HepG2 (cell line): ENCODE results near the gene PRSS38. TPM values are rescaled to one million over a fixed set of nuclear protein-coding genes. Genes with fewer than 3 reads are reported as not detected.

ENCODE experiments used
- ATAC-seq: fragments of 200-7000 bp; cut with Tn5 transposase; 3 replicates; pipeline ENCODE4 v1.9.1; 2020; ENCODE audit warnings: mild to moderate bottlenecking, moderate library complexity
- BruUV-seq: library from RNA; stranded (reverse); fragments of 400-500 nt; replicated peaks from 2 replicates; lab custom pipeline; 2021; lab: Mats Ljungman, UMichigan
- CTCF ChIA-PET: fragments of 300-600 bp; formaldehyde crosslinking; extraction: SDS; loops from one replicate; lab custom pipeline; 2021; ENCODE audit warnings: low total read pairs, inconsistent platforms, low intra/inter-chr PET ratio; lab: Yijun Ruan, JAX
- POLR2A ChIA-PET: fragments of 350-600 bp; sonication (Branson Sonifier 250); formaldehyde crosslinking; loops from one replicate; lab custom pipeline; 2020; ENCODE audit warnings: antibody characterized with exemption, inconsistent platforms; lab: Yijun Ruan, JAX
- DNase-seq: peaks from one replicate; pipeline ENCODE4 v3.0.0-alpha.2; 2015; ENCODE audit warnings: low spot score
- FAIRE-seq: peaks from 3 replicates; lab custom pipeline; 2011; peaks lifted over from hg19 to GRCh38; lab: Jason Lieb, UNC
- H2AFZ ChIP-seq: one replicate; pipeline ENCODE4 v1.6.1; 2011; ENCODE audit warnings: low read length, inconsistent platforms
- H3K27ac ChIP-seq: fragments of 300-600 bp; 3 replicates; pipeline ENCODE4 v1.8.0; 2011; ENCODE audit warnings: mixed run types, mild to moderate bottlenecking, mixed read lengths, low read length, inconsistent platforms; ENCODE audit not compliant: insufficient read depth; ENCODE audit errors: extremely low read length
- H3K27me3 ChIP-seq, 2 experiments: fragments of 200-600 bp in 1 of 2; 2 replicates in 1 of 2; 3 replicates in 1 of 2; pipeline versions ENCODE4 v1.6.0 to v1.8.0; 2011; ENCODE audit warnings: low read length in 2 of 2, mild to moderate bottlenecking in 2 of 2, moderate library complexity in 2 of 2, inconsistent platforms in 1 of 2; ENCODE audit not compliant: insufficient read depth in 2 of 2, control insufficient read depth in 1 of 2
- H3K36me3 ChIP-seq, 2 experiments: fragments of 200-600 bp in 1 of 2; replicated peaks in 1 of 2; 2 replicates in 1 of 2; 3 replicates in 1 of 2; pipeline versions ENCODE4 v1.5.1 to v1.8.0; 2011; ENCODE audit warnings: low read length in 2 of 2, inconsistent platforms in 1 of 2; ENCODE audit not compliant: insufficient read depth in 2 of 2, control insufficient read depth in 1 of 2
- H3K4me1 ChIP-seq: 2 replicates; pipeline ENCODE4 v1.5.1; 2012; ENCODE audit warnings: low read length, inconsistent platforms; ENCODE audit not compliant: insufficient read depth
- H3K4me2 ChIP-seq: 2 replicates; pipeline ENCODE4 v1.6.0; 2011; ENCODE audit warnings: low read depth, low read length, inconsistent platforms
- H3K4me3 ChIP-seq, 3 experiments: fragments of 200-600 bp in 1 of 3; sonication (generic), shearing (Covaris generic) in 1 of 3; replicated peaks in 1 of 3; 2 replicates each; pipeline ENCODE4 v1.5.1; 2011 to 2016; ENCODE audit warnings: low read length in 3 of 3, inconsistent platforms in 2 of 3, low read depth in 2 of 3, mild to moderate bottlenecking in 2 of 3, control low read depth in 1 of 3, mixed read lengths in 1 of 3; ENCODE audit not compliant: insufficient read depth in 1 of 3
- H3K79me2 ChIP-seq: one replicate; pipeline ENCODE4 v1.6.1; 2011; ENCODE audit warnings: low read length, inconsistent platforms; ENCODE audit not compliant: insufficient read depth
- H3K9ac ChIP-seq: 2 replicates; pipeline ENCODE4 v1.6.0; 2011; ENCODE audit warnings: mild to moderate bottlenecking, low read depth, low read length, inconsistent platforms; ENCODE audit not compliant: insufficient read depth
- H3K9me3 ChIP-seq: 2 replicates; pipeline ENCODE4 v1.5.1; 2012; ENCODE audit warnings: mild to moderate bottlenecking, low read length
- H4K20me1 ChIP-seq: 2 replicates; pipeline ENCODE4 v1.6.0; 2011; ENCODE audit warnings: inconsistent platforms, mild to moderate bottlenecking, low read length, moderate library complexity; ENCODE audit not compliant: insufficient read depth
- ELK4 ChIP-seq: sonication (generic); formaldehyde crosslinking; IDR thresholded peaks from 2 replicates; pipeline ENCODE4 v1.9.0; 2021; ENCODE audit warnings: missing genetic modification reagents, borderline replicate concordance
- ETS1 ChIP-seq: sonication (generic); formaldehyde crosslinking; IDR thresholded peaks from 2 replicates; pipeline ENCODE4 v1.4.0; 2020; ENCODE audit warnings: missing genetic modification reagents
- PPARG ChIP-seq: conservative IDR thresholded peaks from 2 replicates; pipeline ENCODE4 v1.6.1; 2016; ENCODE audit warnings: missing biosample characterization, missing genetic modification reagents
- WGBS: methylation state at CpG from one replicate; pipeline ENCODE4 v1.1.6; 2017; ENCODE audit warnings: low lambda C conversion rate; 5-methylcytosine and 5-hydroxymethylcytosine counted together
- in situ Hi-C: cut with HindIII; loops from 2 replicates; pipeline ENCODE4 v1.10.0; 2017; ENCODE audit warnings: low pct_unique_long_range_greater_than_20kb; ENCODE audit not compliant: extremely low pct_ligation_motif_present
- intact Hi-C: fragments of 100-400 bp; cut with micrococcal nuclease; formaldehyde crosslinking; loops from one replicate; pipeline ENCODE4 v1.10.0; 2022; ENCODE audit not compliant: unreplicated experiment
- polyA plus RNA-seq, 8 experiments: library from polyadenylated mRNA; depleted of rRNA in 3 of 8; stranded (reverse) in 7 of 8; unstranded in 1 of 8; fragments of >200 nt; fragmentation: Illumina TruSeq in 4 of 8; extraction: Trizol in 4 of 8; gene quantifications; 2 replicates each; pipeline versions ENCODE4 v1.2.1 to v1.2.3, GENCODE V29; 2011 to 2016; ENCODE audit warnings: low read depth in 4 of 8, missing spikeins in 1 of 8, mixed read lengths in 1 of 8; ENCODE audit not compliant: insufficient read depth in 1 of 8
- total RNA-seq, 5 experiments: library from RNA; depleted of rRNA; stranded (reverse); fragments of >200 nt; fragmentation: Illumina TruSeq; extraction: Trizol; gene quantifications; 2 replicates each; pipeline ENCODE4 v1.2.3, GENCODE V29; 2016; ENCODE audit warnings: low read depth in 1 of 5
- TF ChIP-seq, protein P1 (sequence below): IDR thresholded peaks from 2 replicates; pipeline ENCODE4 v1.6.1; 2016
- TF ChIP-seq, protein P2 (sequence below): sonication (generic); formaldehyde crosslinking; IDR thresholded peaks from 2 replicates; pipeline ENCODE4 v1.4.0; 2020; ENCODE audit warnings: mild to moderate bottlenecking, missing genetic modification reagents

The PRSS38 gene
- total and polyA plus RNA-seq, 2 of the 13 experiments (the other 11 are each of a cell fraction or from before 2014, with no cell fraction given) = not detected

DNA sequence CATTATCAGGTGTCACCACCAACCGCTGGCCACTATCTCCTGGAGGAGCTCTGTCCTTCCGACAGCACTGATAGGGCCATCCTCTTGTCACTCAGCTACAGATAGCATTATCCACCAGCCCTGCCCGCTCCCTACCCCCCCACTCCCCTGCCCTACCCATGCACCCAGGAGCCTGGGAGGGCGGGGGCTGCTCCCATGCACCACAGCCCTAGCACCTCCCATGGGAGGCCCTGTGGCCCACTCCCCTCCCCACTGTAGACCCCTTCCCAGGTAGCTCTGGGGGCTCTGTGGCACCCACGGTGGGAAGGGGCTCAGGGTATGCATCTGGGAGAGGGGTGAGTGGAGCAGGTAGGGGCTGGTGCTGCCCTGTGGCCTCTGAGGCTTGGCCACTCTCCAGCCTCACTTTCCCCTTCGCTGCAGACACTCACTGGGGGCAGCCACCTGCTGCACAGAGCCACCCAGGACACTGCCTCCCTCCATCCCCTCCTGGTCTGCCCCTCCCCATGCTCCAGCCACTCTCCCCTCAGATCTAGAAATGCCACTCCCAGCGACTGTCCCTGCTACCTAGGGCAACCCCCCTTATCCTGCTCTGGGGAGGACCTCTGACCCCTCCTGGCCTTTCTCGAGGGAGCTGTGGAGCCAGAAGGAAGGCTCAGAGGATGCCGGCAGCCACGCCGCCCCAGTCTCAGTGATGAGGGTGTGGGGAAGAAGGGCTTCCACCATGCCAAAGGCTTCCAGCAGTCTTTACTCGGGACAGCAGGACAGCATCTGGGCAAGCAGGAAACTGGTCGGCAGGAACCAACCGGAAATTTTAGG is 73.8 kb downstream of the PRSS38 start:
- Histone ChIP-seq H4K20me1 (no peaks in the 10 kb centered on the region), H3K9me3 (no peaks in the 10 kb centered on the region), H3K36me3 (no peaks in the 10 kb centered on the region), H3K4me3 (no peak overlapping the region), H3K27me3 (peaks cover 7 to 36% of the 10 kb centered on the region in 2 experiments), H3K4me2 (no peak overlapping the region), H3K4me1 (no peaks in the 10 kb centered on the region), H2AFZ (no peak overlapping the region), H3K27ac (no peak overlapping the region), H3K79me2 (no peaks in the 10 kb centered on the region), H3K9ac (no peak overlapping the region)
- FAIRE-seq (no peak), DNase-seq (no peak), ATAC-seq (no peak)
- intact Hi-C loops (no loop called here), in situ Hi-C loops (no loop called here)
- POLR2A ChIA-PET = no interaction called here
- CTCF ChIA-PET = no interaction called here
- WGBS = 14% methylated on average over 8 of the region's 14 CpGs
- TF ChIP-seq ELK4 (CRISPR knock-in tag) (no peak), PPARG (CRISPR knock-in tag) (no peak), ETS1 (CRISPR knock-in tag) (no peak)
- TF ChIP-seq, protein P1, sequence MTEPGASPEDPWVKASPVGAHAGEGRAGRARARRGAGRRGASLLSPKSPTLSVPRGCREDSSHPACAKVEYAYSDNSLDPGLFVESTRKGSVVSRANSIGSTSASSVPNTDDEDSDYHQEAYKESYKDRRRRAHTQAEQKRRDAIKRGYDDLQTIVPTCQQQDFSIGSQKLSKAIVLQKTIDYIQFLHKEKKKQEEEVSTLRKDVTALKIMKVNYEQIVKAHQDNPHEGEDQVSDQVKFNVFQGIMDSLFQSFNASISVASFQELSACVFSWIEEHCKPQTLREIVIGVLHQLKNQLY (CRISPR knock-in tag) = no peak
- TF ChIP-seq, protein P2, sequence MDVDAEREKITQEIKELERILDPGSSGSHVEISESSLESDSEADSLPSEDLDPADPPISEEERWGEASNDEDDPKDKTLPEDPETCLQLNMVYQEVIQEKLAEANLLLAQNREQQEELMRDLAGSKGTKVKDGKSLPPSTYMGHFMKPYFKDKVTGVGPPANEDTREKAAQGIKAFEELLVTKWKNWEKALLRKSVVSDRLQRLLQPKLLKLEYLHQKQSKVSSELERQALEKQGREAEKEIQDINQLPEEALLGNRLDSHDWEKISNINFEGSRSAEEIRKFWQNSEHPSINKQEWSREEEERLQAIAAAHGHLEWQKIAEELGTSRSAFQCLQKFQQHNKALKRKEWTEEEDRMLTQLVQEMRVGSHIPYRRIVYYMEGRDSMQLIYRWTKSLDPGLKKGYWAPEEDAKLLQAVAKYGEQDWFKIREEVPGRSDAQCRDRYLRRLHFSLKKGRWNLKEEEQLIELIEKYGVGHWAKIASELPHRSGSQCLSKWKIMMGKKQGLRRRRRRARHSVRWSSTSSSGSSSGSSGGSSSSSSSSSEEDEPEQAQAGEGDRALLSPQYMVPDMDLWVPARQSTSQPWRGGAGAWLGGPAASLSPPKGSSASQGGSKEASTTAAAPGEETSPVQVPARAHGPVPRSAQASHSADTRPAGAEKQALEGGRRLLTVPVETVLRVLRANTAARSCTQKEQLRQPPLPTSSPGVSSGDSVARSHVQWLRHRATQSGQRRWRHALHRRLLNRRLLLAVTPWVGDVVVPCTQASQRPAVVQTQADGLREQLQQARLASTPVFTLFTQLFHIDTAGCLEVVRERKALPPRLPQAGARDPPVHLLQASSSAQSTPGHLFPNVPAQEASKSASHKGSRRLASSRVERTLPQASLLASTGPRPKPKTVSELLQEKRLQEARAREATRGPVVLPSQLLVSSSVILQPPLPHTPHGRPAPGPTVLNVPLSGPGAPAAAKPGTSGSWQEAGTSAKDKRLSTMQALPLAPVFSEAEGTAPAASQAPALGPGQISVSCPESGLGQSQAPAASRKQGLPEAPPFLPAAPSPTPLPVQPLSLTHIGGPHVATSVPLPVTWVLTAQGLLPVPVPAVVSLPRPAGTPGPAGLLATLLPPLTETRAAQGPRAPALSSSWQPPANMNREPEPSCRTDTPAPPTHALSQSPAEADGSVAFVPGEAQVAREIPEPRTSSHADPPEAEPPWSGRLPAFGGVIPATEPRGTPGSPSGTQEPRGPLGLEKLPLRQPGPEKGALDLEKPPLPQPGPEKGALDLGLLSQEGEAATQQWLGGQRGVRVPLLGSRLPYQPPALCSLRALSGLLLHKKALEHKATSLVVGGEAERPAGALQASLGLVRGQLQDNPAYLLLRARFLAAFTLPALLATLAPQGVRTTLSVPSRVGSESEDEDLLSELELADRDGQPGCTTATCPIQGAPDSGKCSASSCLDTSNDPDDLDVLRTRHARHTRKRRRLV = no peak
- no TSS peak for BruUV-seq
